AG10803 (cell line): Measurements from ENCODE around the gene CUL4A.

Experiments
- DNase-seq: peaks from one replicate; pipeline ENCODE4 v3.0.0; 2010; ENCODE audit warnings: low read depth
- H3K4me3 ChIP-seq: 2 replicates; pipeline ENCODE4 v1.5.1; 2011; ENCODE audit warnings: mild to moderate bottlenecking, low read length, control low read depth
- TF ChIP-seq, protein P1 (sequence below): conservative IDR thresholded peaks from 2 replicates; pipeline ENCODE4 v1.5.1; 2011; ENCODE audit warnings: mild to moderate bottlenecking, low read length, control low read depth, inconsistent platforms

The CUL4A gene

DNA sequence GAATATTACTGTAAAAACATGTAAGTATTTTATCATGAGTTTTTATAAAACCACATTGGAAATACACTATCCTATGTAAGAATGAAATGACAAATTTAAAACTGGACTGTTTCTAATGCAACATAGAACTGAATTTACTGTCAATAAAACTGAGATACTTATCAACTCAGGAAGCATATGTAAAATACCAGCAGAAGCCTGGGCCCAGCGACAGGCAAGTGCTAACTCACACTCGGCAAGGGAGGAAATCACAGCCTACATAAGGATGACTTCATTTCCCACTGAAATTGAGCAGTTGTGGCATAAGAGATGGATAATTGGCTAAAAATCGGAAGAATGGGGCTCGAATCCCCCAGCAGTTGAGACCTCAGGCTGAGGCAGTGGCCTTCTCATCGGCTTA lies 38.9 kb upstream of the CUL4A start:
- DNase-seq: no peak
- TF ChIP-seq, protein P1, sequence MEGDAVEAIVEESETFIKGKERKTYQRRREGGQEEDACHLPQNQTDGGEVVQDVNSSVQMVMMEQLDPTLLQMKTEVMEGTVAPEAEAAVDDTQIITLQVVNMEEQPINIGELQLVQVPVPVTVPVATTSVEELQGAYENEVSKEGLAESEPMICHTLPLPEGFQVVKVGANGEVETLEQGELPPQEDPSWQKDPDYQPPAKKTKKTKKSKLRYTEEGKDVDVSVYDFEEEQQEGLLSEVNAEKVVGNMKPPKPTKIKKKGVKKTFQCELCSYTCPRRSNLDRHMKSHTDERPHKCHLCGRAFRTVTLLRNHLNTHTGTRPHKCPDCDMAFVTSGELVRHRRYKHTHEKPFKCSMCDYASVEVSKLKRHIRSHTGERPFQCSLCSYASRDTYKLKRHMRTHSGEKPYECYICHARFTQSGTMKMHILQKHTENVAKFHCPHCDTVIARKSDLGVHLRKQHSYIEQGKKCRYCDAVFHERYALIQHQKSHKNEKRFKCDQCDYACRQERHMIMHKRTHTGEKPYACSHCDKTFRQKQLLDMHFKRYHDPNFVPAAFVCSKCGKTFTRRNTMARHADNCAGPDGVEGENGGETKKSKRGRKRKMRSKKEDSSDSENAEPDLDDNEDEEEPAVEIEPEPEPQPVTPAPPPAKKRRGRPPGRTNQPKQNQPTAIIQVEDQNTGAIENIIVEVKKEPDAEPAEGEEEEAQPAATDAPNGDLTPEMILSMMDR: no peak
- no peak overlapping the region for H3K4me3 ChIP-seq

DNA sequence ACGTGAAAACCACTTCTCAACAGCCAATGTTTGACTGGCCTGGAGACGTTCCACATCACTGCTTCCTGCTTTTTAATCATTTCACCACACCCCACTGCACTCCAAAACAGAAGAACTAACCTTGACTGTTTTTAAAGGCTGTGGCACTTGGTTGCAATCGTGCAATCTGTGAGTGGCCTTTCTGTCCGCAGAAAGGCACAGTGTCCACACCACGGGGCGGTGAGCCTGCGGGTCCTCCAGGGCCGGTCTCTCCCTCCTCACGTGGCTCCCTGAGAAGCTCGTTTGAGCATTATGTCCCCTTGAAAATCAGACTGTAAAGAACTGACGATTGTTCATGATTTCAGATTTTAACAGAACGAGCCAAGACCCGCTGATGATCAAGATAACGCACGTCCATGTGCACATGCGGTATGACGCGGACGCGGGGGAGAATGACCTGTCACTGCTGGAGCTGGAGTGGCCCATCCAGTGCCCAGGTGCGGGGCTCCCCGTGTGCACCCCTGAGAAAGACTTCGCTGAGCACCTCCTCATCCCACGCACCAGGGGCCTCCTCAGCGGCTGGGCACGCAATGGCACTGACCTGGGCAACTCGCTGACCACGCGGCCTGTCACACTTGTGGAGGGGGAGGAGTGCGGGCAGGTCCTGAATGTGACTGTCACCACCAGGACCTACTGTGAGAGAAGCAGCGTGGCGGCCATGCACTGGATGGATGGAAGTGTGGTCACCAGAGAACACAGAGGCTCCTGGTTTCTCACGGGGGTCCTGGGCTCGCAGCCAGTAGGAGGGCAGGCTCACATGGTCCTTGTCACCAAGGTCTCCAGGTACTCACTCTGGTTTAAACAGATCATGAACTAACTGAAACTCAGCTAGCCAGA lies 37.9 kb upstream of the CUL4A start:
- no peak overlapping the region for H3K4me3 ChIP-seq
- TF ChIP-seq, protein P1: no peak

DNA sequence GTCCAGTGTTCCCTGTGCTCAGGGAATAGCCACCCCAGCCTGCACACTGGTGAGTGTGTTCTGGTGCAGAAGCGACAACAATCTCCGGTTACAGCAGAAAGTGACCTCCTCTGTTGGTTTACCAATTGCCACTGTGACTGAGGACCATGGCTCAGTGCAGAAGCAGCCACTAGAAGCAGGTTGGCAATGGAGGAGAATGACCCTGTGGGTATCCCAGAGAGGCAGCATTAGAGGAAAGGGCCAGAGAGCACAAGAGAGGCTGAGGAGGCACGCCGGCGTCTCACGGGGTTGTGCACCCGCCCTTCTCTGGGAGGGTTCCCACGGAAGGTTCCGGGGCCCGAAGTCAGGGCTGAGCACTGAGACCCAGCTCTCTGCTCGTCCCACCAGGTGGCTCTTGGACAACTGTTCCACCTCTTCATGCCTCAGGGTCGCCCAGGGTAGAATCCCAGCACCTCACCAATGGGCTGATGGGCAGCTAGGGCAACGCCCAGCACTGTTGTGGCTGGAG lies 36.9 kb upstream of the CUL4A start:
- no peak for DNase-seq
- no peak overlapping the region for H3K4me3 ChIP-seq
- TF ChIP-seq, protein P1: no peak

More for the DNA sequence above, 37.9 kb upstream of the CUL4A start:
- no peak for DNase-seq

DNA sequence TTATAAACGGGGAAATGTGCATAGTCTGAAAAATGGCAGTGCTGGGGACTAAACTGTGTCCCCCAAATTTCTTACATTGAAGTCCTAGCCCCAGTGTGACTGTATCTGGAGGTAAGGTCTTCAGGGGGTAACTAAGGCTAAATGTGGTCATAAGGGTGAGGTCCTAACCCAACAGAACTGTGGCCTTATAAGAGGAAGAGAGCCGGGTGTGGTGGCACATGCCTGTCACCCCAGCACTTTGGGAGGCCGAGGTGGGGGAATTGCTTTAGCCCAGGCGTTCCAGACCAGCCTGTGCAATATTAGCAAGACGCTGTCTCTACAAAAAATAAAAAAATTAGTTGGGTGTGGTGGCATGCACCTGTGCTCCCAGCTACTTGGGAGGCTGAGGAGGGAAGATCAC lies 33.1 kb upstream of the CUL4A start:
- no peak overlapping the region for H3K4me3 ChIP-seq
- TF ChIP-seq, protein P1: no peak
- no peak for DNase-seq

DNA sequence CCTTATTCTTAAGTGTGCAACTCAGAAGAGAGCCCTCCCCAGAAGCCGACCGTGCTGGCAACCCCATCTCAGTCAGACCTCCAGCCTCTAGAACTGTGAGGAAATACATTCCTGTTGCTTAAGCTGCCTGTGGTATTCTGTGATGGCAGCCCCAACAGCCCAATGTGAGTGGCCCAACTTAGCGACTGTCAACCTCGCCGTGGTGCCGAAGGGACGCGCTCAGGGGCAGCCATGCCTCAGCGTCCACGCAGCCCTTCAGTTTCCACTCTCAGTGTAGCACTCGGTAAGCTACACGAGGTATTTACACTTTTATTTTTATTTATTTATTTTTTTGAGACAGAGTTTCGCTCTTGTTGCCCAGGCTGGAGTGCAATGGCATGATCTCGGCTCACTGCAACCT lies 32.6 kb upstream of the CUL4A start:
- TF ChIP-seq, protein P1: no peak
- DNase-seq: no peak
- H3K4me3 ChIP-seq: no peak overlapping the region

DNA sequence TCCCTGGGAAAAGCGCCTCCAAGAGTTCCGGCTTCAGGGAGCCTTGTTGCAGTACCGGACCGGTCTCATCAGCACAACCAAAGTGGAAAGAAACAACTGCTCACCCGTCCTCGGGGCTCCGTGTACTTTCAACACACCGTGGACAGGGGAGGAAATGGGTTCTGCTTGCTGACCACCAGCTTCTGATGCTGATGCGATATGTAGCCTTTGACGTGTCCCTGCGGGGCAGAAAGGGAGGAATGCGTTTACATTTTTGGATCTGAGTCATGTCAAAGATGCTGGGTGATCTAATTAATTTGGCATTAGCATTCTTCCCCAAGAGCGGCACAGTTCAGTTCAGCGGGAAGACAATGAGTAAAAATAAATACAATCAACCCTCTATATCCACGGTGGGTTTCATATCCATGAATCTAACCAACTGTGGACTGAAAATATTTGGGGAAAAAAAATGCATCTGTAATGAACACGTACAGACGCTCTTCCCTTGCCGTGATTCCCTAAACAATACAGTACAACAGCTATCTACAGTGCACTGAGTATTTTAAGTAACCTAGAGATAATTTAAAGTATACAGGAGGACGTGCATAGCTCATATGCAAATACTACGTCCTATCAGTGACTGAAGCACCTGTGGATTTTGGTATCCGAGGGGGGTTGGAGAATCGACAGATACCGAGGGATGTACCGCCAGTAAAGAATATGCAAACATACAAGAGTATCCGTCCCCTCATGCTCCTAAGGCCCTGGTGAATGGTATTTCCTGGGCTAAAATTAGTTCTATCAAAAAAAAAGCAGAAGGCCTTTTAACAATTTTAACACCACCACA lies 31.1 kb upstream of the CUL4A start:
- peak; percentile 91 for DNase-seq
- TF ChIP-seq, protein P1: no peak

DNA sequence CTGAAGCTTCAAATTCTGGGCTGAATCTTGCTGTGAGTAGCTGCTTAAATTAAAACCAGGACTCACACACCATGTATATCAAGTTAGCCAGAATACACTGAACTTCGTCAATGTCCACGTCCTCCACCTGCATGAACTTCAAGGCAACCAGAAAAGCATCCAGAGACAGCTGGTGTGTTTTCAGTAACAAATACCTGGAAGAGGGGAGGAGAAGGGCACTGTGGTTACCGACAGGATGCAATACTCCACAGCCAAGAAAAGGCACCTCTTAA lies 30.6 kb upstream of the CUL4A start:
- no peak for DNase-seq
- TF ChIP-seq, protein P1: no peak
- no peak overlapping the region for H3K4me3 ChIP-seq

More for the DNA sequence above, 31.1 kb upstream of the CUL4A start:
- H3K4me3 ChIP-seq: no peak overlapping the region
